GM10266 (cell line): ENCODE results near the gene MYBPC3.

Experiments used
- DNase-seq: peaks from one replicate; pipeline ENCODE4 v3.0.0; 2012; ENCODE audit errors: extremely low spot score
- TF ChIP-seq, protein P1 (sequence below): IDR thresholded peaks from 2 replicates; pipeline ENCODE4 v1.5.1; 2012; ENCODE audit warnings: mild to moderate bottlenecking, low read depth; ENCODE audit not compliant: control insufficient read depth, insufficient read depth; ENCODE audit errors: missing control alignments

Gene MYBPC3

DNA sequence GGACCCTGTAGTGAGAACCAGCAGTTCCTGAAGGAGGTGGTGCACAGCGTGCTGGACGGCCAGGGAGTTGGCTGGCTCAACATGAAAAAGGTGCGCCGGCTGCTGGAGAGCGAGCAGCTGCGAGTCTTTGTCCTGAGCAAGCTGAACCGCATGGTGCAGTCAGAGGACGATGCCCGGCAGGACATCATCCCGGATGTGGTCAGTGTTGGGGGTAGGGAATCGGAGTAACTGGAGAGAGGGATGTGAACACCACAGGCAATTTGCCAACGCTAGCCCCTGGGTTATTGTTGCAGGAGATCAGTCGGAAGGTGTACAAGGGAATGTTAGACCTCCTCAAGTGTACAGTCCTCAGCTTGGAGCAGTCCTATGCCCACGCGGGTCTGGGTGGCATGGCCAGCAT is 62.6 kb downstream of the MYBPC3 start:
- DNase-seq: no peak
- TF ChIP-seq, protein P1, sequence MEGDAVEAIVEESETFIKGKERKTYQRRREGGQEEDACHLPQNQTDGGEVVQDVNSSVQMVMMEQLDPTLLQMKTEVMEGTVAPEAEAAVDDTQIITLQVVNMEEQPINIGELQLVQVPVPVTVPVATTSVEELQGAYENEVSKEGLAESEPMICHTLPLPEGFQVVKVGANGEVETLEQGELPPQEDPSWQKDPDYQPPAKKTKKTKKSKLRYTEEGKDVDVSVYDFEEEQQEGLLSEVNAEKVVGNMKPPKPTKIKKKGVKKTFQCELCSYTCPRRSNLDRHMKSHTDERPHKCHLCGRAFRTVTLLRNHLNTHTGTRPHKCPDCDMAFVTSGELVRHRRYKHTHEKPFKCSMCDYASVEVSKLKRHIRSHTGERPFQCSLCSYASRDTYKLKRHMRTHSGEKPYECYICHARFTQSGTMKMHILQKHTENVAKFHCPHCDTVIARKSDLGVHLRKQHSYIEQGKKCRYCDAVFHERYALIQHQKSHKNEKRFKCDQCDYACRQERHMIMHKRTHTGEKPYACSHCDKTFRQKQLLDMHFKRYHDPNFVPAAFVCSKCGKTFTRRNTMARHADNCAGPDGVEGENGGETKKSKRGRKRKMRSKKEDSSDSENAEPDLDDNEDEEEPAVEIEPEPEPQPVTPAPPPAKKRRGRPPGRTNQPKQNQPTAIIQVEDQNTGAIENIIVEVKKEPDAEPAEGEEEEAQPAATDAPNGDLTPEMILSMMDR: no peak

DNA sequence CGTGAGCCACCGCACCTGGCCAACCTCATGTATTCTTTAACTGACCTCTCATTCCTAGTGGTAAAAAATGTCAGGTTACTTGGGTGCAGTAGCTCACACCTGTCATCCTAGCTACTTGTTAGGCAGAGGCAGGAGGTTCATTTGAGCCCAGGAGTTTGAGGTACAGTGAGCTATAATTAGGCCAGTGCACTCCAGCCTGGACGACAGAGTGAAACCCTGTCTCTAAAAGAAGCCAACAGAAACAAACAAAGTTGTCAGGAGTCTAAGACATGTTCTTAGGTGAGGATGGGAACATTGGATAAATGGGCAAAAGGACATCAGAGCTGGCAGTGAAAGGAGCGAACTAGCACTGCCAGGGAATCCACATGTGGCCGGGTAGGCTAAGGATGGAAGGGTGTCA is 64.4 kb downstream of the MYBPC3 start:
- no peak for DNase-seq
- TF ChIP-seq, protein P1: no peak

DNA sequence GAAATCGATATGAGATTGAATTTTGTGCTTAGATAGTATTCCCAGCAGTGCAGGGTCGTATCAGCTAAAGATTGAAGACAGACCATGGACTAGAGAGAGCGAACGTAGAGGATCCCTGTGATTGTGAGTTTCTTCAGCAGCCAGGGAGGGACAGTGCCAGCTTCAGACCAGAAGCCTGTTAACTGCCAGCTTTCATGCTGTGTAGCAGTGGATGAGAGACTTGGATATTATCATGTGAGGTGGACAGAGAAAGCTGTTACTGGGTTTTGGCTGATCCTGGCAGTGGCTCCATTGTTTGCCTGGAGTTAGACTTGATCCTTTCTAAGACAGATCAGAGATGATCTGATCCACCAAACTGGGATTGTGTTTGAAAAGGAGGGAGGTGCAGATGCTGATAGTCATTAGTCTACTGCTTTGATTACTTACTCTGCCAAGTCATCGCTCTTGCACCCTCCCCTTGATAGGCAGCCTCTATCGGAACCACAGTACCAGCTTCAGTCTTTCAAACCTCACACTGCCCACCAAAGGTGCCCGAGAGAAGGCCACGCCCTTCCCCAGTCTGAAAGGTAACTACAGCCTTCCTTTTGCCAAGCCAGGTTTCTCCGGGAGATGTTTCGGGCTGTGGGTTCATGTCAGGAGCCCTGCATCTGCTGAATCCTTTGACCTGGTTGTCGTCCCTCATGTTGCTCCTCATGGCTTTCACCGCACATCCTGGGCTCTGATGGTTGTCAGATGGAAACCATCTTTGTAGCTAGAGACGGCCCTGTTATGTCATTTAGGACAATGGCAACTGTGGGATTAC is 66.3 kb downstream of the MYBPC3 start:
- DNase-seq: no peak
- TF ChIP-seq, protein P1: no peak

DNA sequence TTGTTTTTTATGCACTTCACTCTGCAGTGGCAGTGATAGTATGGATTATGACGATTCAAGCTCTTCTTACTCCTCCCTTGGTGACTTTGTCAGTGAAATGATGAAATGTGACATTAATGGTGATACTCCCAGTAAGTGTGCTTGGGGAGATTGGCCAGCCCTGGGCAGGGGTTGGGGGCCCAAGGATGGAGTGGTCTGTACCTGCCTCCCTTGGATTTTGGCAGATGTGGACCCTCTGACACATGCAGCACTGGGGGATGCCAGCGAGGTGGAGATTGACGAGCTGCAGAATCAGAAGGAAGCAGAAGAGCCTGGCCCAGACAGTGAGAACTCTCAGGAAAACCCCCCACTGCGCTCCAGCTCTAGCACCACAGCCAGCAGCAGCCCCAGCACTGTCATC is 68.4 kb downstream of the MYBPC3 start:
- TF ChIP-seq, protein P1: no peak
- no peak for DNase-seq

DNA sequence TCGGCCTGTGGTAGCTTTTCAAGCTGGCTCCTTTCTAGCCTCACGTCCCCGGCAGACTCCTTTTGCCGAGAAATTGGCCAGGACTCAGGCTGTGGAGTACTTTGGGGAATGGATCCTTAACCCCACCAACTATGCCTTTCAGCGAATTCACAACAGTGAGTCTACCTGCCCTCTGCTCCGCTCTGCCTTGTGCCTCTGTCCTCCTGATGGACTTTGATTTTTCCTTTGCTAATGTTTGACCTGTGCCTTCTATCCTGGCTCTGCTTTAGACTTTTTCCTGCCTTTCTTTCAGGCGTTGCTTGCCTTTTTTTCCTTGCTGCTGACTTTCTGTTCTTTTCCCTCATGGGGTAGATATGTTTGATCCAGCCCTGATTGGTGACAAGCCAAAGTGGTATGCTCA is 70.0 kb downstream of the MYBPC3 start:
- no peak for DNase-seq
- TF ChIP-seq, protein P1: no peak
